ENCODE data around the gene FPGS.
"Not testable (repeated sequence)": the region's sequence is repeated elsewhere in the genome, so short reads cannot be mapped to it uniquely, and the experiment has no call there.

Gene FPGS

GRCh38 chr9:127756233-127756632 lies 46.4 kb upstream of the FPGS start:
- DNase-seq (ENCODE audit: low read depth): no peak
- no peak for TF ChIP-seq CTCF (IDR thresholded peaks at IDR 0.05; ENCODE audit: control insufficient read depth, insufficient read depth, low read depth, low read length, missing control alignments)
- H3K4me3 ChIP-seq (ENCODE audit: control insufficient read depth, low read depth, low read length): no peak overlapping the region

GRCh38 chr9:127756776-127757175 lies 45.9 kb upstream of the FPGS start:
- not testable (repeated sequence) for H3K4me3 ChIP-seq (ENCODE audit: control insufficient read depth, low read depth, low read length); DNase-seq (ENCODE audit: low read depth)

GRCh38 chr9:127758843-127759242 lies 43.8 kb upstream of the FPGS start:
- no peak for DNase-seq (ENCODE audit: low read depth)
- H3K4me3 ChIP-seq (ENCODE audit: control insufficient read depth, low read depth, low read length): no peak overlapping the region
- TF ChIP-seq CTCF (IDR thresholded peaks at IDR 0.05; ENCODE audit: control insufficient read depth, insufficient read depth, low read depth, low read length, missing control alignments): no peak

- no peak for TF ChIP-seq CTCF (IDR thresholded peaks at IDR 0.05; ENCODE audit: control insufficient read depth, insufficient read depth, low read depth, low read length, missing control alignments)
- no peak overlapping the region for H3K4me3 ChIP-seq (ENCODE audit: control insufficient read depth, low read depth, low read length)
- DNase-seq (ENCODE audit: low read depth): no peak
These were observed 41.6 kb upstream of the FPGS start for GRCh38 chr9:127761061-127761460.

GRCh38 chr9:127761491-127761956 lies 41.2 kb upstream of the FPGS start:
- H3K4me3 ChIP-seq (ENCODE audit: control insufficient read depth, low read depth, low read length): no peak overlapping the region
- DNase-seq (ENCODE audit: low read depth): no peak
- no peak for TF ChIP-seq CTCF (IDR thresholded peaks at IDR 0.05; ENCODE audit: control insufficient read depth, insufficient read depth, low read depth, low read length, missing control alignments)

DNA sequence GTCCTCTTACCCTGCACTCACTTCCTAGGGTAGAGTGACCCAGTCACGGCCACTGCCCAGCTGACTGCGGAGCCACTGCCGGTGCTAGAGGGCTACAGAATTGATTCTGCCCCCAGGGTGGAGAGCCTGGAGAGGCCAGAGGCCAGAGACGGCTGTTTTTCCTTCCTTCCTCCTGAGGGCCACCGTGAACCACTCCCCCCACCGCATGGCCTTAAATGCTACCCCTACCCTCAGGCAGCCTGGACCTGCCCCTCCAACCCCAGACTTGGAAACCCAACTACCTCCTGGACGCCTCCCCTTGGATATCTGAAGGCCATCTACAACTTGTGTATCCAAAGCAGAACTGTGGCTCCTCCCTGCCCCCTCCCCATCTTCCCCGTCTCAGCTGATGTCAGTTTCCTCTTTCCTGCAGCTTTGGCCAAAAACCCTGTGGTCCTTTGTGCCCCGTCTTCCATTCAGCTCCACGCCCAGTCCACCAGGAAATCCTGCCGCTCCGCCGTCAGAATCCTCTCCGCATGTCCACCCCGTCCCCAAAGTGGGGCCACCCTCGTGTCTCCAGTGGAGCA lies 40.5 kb upstream of the FPGS start:
- no peak for TF ChIP-seq CTCF (IDR thresholded peaks at IDR 0.05; ENCODE audit: control insufficient read depth, insufficient read depth, low read depth, low read length, missing control alignments)
- no peak overlapping the region for H3K4me3 ChIP-seq (ENCODE audit: control insufficient read depth, low read depth, low read length)
- no peak for DNase-seq (ENCODE audit: low read depth)

DNA sequence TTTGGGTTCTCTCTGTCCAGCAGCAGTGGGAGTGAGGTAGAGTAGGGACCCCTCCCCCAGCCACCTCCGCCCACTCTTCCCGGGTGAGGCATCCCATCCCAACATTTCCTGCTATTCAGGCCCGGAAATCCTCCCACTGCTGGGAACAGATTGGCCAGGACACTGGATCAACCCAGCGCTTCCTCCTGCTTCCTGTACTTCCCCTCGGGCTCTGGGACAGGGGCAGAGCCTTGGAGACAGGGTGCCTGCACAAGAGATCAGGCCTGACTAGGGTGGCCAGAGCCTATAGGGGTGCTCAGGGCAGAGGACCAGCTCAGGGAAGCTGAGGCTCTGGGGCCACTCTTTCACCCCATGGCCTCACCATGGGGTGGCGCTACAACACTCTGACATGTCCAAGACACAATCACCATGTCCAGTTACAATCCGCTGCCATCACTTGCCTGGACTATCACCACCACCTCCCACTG lies 38.7 kb upstream of the FPGS start:
- TF ChIP-seq CTCF (IDR thresholded peaks at IDR 0.05; ENCODE audit: control insufficient read depth, insufficient read depth, low read depth, low read length, missing control alignments): peak; percentile 18
- DNase-seq (ENCODE audit: low read depth): no peak
- no peak overlapping the region for H3K4me3 ChIP-seq (ENCODE audit: control insufficient read depth, low read depth, low read length)
